H1 (cell line): Measurements from ENCODE around the gene PSMD5.

Experiments
- EZH2 ChIP-seq: fragments of 200-600 bp; sonication (generic); IDR thresholded peaks from 2 replicates; pipeline ENCODE4 v1.7.1; 2012; ENCODE audit warnings: low read depth, mild to moderate bottlenecking, moderate library complexity, low read length, inconsistent platforms; ENCODE audit not compliant: severe bottlenecking
- FOSL1 ChIP-seq: IDR thresholded peaks from 2 replicates; pipeline ENCODE4 v1.6.1; 2011; ENCODE audit warnings: mild to moderate bottlenecking, low read depth, low read length, moderate library complexity; ENCODE audit not compliant: insufficient read depth
- JUND ChIP-seq: IDR thresholded peaks from 2 replicates; pipeline ENCODE4 v1.6.1; 2011; ENCODE audit warnings: mild to moderate bottlenecking, improper control_type of control experiment, low read length
- MAX ChIP-seq: IDR thresholded peaks from 2 replicates; pipeline ENCODE4 v1.6.1; 2012; ENCODE audit warnings: inconsistent platforms
- POLR2A ChIP-seq, 2 experiments: IDR thresholded peaks; 1 replicate in 1 of 2; 2 replicates in 1 of 2; pipeline ENCODE4 v1.6.1; 2011; ENCODE audit warnings: low read depth in 2 of 2, low read length in 2 of 2, mild to moderate bottlenecking in 2 of 2; ENCODE audit errors: control extremely low read depth in 1 of 2
- RXRA ChIP-seq: IDR thresholded peaks from 2 replicates; pipeline ENCODE4 v1.6.1; 2011; ENCODE audit warnings: low read depth, mild to moderate bottlenecking, low read length, moderate library complexity; ENCODE audit not compliant: insufficient read depth
- TAF1 ChIP-seq: IDR thresholded peaks from 2 replicates; pipeline ENCODE4 v1.6.1; 2011; ENCODE audit warnings: mild to moderate bottlenecking, low read depth, low read length
- TBP ChIP-seq: IDR thresholded peaks from 2 replicates; pipeline ENCODE4 v1.6.1; 2011; ENCODE audit warnings: low read depth, low read length, improper control_type of control experiment
- TF ChIP-seq, protein P1 (sequence below), 3 experiments: IDR thresholded peaks; 1 replicate in 2 of 3; 2 replicates in 1 of 3; pipeline versions ENCODE4 v1.5.1 to v1.6.1; 2011; ENCODE audit warnings: low read length in 3 of 3, mild to moderate bottlenecking in 3 of 3, inconsistent platforms in 2 of 3, low read depth in 1 of 3, moderate library complexity in 1 of 3; ENCODE audit not compliant: insufficient read depth in 1 of 3; ENCODE audit errors: control extremely low read depth in 1 of 3

DNA sequence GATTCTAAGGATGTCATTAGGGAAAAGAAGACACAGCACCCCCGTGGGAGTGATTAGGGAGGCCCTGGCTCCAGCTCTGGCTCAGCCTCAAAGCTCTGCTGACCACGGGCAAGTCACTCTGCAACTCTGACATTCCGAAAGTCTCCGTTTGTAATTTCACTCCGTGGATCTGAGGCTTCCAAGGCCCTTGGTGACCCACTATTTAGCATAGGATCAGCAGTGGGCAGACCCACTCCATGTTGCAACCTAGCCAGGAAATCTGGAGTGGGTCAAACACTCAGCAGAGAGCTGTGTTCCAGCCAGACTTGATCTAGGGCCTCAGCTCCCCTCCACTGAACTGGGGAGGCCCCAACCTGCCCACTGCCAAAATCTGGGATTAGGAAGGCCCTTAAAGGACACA, 22.5 kb upstream of the PSMD5 start:
- no peak for TF ChIP-seq FOSL1
- TF ChIP-seq POLR2A (IDR thresholded peaks at IDR 0.05; ENCODE audit: control extremely low read depth in 1 of 2, low read depth in 2 of 2, low read length in 2 of 2): no peak
- no peak for TF ChIP-seq MAX
- no peak for TF ChIP-seq RXRA
- TF ChIP-seq, protein P1, sequence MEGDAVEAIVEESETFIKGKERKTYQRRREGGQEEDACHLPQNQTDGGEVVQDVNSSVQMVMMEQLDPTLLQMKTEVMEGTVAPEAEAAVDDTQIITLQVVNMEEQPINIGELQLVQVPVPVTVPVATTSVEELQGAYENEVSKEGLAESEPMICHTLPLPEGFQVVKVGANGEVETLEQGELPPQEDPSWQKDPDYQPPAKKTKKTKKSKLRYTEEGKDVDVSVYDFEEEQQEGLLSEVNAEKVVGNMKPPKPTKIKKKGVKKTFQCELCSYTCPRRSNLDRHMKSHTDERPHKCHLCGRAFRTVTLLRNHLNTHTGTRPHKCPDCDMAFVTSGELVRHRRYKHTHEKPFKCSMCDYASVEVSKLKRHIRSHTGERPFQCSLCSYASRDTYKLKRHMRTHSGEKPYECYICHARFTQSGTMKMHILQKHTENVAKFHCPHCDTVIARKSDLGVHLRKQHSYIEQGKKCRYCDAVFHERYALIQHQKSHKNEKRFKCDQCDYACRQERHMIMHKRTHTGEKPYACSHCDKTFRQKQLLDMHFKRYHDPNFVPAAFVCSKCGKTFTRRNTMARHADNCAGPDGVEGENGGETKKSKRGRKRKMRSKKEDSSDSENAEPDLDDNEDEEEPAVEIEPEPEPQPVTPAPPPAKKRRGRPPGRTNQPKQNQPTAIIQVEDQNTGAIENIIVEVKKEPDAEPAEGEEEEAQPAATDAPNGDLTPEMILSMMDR (IDR thresholded peaks at IDR 0.05; ENCODE audit: control extremely low read depth in 1 of 3, insufficient read depth in 1 of 3, low read depth in 1 of 3, low read length in 3 of 3): no peak
- no peak for TF ChIP-seq TAF1
- no peak for TF ChIP-seq EZH2
- no peak for TF ChIP-seq JUND
- TF ChIP-seq TBP: no peak
